ENCODE measurements around the gene ZNF521.

Gene ZNF521

DNA sequence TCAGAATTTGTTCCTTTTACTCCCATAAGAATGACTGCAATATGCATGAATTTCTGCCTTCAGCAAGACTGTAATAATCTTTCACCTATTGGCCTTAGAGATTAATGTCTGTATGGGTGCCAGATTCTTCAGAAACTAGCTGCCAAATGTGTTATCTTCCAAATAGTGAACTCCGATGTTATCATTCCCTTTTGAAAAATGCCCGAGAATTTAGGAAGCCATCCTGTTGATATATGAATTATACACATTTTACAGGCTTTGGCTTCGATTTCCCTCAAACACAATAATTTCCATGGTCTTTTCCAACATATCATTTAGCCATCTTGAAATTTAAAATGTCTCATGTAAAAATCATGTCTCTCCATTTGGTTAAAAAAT lies 101.5 kb downstream of the ZNF521 start:
- DNase-seq (ENCODE audit: low read depth in 2 of 2) = no peak

GRCh38 chr18:25248755-25249154 lies 103.2 kb downstream of the ZNF521 start:
- DNase-seq (ENCODE audit: low read depth in 2 of 2) = no peak

- DNase-seq (ENCODE audit: low read depth in 2 of 2) = no peak
Measured at GRCh38 chr18:25247725-25248124, 104.2 kb downstream of the ZNF521 start.

- no peak for DNase-seq (ENCODE audit: low read depth in 2 of 2)
Measured at GRCh38 chr18:25244924-25245698, 106.9 kb downstream of the ZNF521 start.

DNA sequence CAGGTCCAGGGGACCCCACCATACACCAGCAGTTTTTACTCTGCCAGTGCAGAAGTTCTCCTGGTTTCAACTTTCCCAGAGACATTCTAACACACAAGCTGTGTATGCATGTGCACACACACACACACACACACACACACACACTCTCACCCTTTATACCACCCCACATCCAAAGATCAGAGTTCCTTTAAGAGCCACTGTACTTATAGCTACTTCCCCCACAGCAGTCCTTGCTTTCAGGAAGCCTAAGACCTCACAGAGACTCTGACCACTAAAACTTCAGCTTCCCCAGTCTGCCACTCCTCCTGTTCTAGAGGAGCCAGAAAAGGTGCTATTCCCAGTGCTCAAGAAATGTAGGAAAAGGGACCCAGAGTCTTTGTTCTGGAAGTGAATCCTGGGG lies 107.8 kb downstream of the ZNF521 start:
- no peak for DNase-seq (ENCODE audit: low read depth in 2 of 2)

DNA sequence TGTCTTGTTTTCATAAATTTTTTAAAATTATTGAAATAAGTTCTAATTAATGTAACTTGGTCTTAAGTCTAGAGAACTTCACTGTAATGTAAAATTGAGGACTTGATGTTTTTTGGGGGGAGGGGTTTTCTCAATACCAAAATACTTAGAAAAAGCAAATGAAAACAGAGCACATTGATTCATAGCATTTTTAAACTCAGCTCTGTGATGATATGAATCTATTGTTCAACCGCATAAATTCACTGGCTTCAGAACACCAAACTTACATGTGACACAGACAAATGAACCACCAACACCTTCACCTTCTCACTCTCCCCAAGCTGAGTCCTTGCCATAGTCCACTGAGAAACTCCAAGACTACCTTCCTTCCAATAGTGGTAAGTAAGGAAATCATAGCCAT lies 108.2 kb downstream of the ZNF521 start:
- no peak for DNase-seq (ENCODE audit: low read depth in 2 of 2)

GRCh38 chr18:25243257-25243656 lies 108.7 kb downstream of the ZNF521 start:
- DNase-seq (ENCODE audit: low read depth in 2 of 2) = no peak

DNA sequence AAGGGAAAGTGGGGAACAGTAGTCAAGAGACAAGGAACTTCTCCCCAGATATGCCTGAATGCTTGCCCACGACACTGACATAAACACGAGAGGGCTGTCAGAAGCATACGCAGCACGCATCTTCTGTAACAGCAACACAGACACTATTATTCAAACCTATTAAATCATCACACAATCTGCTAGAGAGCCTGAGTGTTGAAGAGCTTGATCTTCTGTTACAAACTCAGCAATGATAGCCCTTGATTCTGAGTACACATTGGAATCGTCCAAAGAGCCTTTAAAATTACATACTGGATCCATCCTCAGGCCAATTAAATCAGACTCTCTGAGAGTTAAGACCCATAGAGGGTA lies 111.6 kb downstream of the ZNF521 start:
- DNase-seq (ENCODE audit: low read depth in 2 of 2) = no peak

DNA sequence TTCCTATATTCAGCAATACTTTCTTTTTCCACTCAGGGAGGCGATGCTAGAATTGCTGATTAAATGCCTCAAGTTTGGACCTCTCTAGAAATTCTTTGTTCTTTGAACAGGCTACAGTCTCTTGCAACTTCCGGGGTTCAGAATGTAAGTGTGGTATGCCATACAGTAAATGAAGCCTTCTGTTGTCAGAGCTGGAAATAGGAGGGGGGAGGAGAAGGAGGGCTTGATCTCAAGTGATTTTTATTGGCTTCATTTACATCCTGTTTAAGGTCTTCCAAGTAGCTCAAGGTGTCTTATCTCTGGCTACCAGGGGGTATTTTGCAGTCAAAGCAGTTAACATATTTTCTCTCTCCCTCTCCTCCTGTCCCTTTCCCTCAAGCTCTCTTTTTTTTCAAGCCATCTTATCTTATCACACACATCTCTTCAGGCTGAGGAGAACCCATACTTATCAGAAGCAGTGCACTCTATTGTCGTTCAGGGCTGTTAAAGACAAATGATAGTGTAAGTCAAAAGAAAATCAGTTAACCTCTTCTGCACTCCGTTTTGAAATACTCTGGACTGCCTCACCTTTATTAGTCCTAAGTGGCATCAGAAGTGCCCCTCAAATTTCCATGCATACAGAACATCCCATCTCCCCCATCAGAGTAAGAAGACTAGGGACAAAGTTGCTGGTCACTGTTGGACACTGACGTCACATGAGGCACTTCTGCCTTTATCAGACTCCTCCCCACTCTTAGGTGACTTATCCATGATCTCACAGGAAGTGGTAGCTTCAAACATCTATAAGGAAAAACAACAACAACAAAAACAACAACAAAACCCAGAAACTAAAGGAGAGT lies 112.2 kb downstream of the ZNF521 start:
- no peak for DNase-seq (ENCODE audit: low read depth in 2 of 2)

DNA sequence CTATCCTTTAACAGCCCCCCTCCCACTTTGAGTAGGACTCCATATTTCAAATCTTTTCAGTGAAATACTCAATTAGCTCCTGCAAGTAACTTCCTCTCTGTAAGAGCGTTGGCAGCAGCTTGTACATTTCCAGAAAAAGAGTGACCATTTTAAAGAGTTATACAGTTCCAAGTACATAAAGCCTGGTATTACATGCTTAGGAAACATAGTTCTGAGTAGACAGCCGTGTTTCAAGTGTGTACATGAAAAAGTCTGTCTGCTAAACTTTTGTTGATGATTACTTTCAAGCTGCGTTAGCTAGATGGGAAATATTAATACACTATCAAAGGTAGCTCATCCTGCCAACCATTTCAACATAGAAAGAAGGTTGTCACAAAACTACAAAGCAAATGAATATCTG lies 112.8 kb downstream of the ZNF521 start:
- no peak for DNase-seq (ENCODE audit: low read depth in 2 of 2)

DNA sequence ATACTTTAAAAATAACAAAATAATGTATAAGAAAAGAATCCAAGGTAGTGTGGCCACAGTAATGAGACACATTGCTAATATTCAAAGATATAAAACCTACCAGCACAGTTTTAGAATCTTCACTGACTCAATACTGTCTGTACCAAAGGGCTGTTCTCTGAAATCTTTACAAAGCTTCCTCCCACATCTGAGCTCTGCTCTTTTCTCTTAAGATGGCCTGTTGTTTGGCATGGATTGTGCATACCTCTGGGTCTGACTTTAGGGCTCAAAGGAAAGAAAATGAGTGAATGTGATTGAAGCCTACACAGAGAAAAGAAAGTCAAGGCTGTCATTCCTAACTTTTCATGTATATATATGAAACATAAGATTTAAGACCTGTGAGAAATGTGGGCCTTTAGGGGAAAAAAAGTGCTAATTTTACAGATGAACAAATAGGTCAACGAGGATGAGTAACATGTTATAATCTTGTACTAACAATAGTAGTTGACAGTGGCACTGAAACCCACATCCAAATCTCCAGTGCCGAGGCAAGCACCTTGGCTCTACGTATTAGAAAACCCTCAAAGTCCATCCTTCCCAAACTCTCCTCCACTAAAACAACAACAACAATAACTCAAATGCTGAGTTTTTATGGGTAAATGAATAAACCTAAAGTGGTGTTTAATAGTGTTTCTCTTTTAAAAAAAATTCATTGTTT lies 114.2 kb downstream of the ZNF521 start:
- no peak for DNase-seq (ENCODE audit: low read depth in 2 of 2)

DNA sequence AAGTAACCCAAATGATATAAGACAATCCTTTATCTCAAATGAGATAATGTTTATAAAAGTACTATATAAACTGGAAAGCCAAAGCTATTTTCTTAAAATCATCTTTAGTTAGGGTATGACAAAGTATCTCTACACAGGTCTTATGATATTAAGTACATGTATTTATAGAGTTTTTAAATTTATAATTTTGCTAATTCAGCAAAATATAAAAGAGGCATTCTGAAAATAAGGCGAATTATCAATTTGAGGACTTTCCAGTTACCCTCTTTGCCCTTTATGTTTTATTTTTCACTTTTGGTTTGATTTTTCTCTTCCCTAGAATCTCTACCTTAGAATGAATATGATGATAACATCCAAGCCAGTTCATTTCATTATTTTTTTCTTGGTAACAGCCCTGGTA lies 115.2 kb downstream of the ZNF521 start:
- no peak for DNase-seq (ENCODE audit: low read depth in 2 of 2)

GRCh38 chr18:25235401-25236042 lies 116.4 kb downstream of the ZNF521 start:
- no peak for DNase-seq (ENCODE audit: low read depth in 2 of 2)

GRCh38 chr18:25234740-25235345 lies 117.1 kb downstream of the ZNF521 start:
- DNase-seq (ENCODE audit: low read depth in 2 of 2) = no peak

DNA sequence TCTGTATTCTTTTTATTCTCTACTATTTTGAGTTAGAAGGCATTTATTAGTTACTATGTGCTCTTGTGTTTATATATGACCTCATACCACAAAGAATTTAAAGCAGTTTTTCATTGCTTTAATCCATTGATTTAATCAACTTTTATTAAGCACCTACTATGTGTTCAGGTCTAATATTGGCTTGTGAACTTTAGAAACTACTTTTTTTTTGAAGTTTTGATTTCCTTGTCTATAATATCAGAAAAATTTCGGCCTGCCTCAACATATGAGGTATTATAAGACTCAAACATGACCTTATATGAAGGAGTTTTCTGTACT lies 117.7 kb downstream of the ZNF521 start:
- no peak for DNase-seq (ENCODE audit: low read depth in 2 of 2)

DNA sequence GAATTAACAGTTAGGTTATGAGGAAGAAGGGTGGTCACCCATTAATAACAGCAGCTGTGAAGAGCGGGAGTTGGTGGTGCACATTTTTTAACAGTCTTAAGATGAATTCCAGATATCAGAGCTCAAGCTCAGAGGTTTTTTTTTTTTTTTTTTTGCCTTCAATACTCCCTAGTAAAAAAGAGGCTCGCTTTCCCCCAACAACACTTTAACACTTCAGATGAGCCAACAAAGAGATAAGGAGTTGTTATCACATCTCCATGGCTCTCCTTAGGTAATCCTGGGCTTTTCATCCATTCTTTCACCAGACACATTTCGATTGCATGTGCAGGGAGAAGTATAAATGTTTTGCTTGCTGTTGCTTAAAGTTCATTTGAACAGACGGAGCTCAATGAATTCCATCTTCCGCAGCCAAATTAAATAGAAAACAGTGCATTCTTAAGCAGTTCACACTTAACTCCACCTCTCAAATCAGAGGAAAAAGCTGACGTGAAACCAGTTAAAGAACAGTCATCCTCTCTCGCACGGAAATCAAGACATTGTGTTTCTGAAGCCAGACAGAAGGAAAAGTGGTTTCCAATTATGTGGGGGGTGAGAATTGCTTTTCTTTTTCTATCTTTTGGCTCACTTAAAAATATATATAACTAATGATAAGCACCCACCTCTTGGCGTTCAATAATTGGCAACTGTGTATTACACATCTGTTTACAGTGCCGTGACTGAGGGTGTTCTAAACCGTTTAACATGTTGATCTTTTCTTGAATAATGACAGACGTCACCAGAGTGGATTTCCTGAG lies 118.2 kb downstream of the ZNF521 start:
- DNase-seq (ENCODE audit: low read depth in 2 of 2) = no peak

GRCh38 chr18:25231327-25231691 lies 120.7 kb downstream of the ZNF521 start:
- no peak for DNase-seq (ENCODE audit: low read depth in 2 of 2)

DNA sequence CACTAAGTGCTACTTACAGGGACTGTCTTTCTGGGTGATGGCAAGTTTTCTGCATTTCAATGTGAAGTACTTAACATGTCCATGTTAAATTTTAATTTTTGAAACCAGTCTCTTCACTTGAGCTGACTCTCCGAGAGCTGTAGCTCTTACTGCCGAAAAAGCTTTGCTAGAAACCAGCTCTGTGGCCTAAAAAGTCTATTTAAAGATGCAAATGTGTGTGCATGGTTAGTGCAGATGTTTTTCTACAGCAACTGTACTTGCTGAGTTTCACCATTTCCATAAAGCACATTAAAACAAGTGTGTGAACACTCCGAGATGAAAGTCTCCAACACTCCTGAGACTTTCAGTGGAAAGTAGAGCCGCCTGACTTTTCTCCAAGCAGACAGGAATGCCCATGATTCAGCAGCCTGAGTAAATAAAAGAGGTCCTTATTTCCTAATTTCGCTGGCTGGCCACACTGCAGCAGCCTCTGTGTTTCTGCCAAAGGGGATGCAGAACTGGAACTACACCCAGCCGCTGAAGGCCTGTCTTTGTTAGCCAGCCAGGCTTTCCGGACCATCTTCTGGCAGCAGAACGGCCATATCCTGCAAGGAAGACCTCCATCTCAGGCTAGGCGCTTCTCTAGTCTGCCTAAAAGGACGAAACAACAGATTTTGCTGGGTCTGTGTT lies 121.2 kb downstream of the ZNF521 start:
- no peak for DNase-seq (ENCODE audit: low read depth in 2 of 2)

- DNase-seq (ENCODE audit: low read depth in 2 of 2) = no peak
Measured at GRCh38 chr18:25229920-25230319, 122.0 kb downstream of the ZNF521 start.

DNA sequence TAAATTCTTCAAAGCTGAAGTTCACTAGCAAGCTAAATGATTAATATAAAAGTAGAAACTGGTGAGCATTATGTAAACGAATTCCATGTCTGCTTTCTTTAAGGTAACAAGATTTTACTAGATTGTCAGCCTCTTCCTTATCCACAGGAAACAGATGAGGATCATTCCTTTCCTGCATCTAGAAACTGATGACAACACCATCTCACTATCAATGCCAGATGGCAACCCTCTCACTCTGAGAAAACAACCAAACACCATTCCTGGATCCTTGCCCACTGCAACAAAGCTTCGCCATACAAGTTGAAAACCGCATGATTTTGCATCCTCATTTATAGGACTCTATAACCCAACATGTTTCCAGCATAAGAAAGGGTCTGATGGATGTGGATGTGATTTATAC lies 122.9 kb downstream of the ZNF521 start:
- no peak for DNase-seq (ENCODE audit: low read depth in 2 of 2)

GRCh38 chr18:25228410-25228809 lies 123.6 kb downstream of the ZNF521 start:
- no peak for DNase-seq (ENCODE audit: low read depth in 2 of 2)
